Peyer's patch (tissue), 4 donors: ENCODE results near the gene IARS2. TPM values are rescaled to one million over a fixed set of nuclear protein-coding genes. Genes with fewer than 3 reads are reported as not detected.

Source experiments
- DNase-seq, 3 donors: peaks; one replicate each; pipeline ENCODE4 v3.0.0-alpha.2; 2017 to 2019
- H3K27ac ChIP-seq, 4 donors: fragments of 200-600 bp; sonication (generic); one replicate each; pipeline ENCODE4 v1.5.1; 2016 to 2019
- H3K27me3 ChIP-seq, 2 donors: fragments of 200-600 bp; sonication (generic); one replicate each; pipeline ENCODE4 v1.5.1; 2019
- H3K36me3 ChIP-seq, 3 donors: fragments of 200-600 bp; sonication (generic); one replicate each; pipeline ENCODE4 v1.5.1; 2016 to 2019
- H3K4me1 ChIP-seq, 4 donors: fragments of 200-600 bp; sonication (generic); one replicate each; pipeline ENCODE4 v1.5.1; 2016 to 2019
- H3K4me3 ChIP-seq, 4 donors: fragments of 200-600 bp; sonication (generic); 1 replicate in 3 of 4; 2 replicates in 1 of 4; pipeline ENCODE4 v1.5.1; 2016 to 2019; ENCODE audit warnings: mild to moderate bottlenecking in 1 of 4
- H3K9me3 ChIP-seq, 4 donors: fragments of 200-600 bp; sonication (generic); one replicate each; pipeline ENCODE4 v1.5.1; 2016 to 2019; ENCODE audit warnings: mild to moderate bottlenecking in 1 of 4
- CTCF ChIP-seq, 6 experiments: fragments of 450-650 bp in 4 of 6; fragments of 200-600 bp in 2 of 6; sonication (generic) in 1 of 6; IDR thresholded peaks; one replicate each; pipeline ENCODE4 v1.5.1; 2017 to 2019; ENCODE audit warnings: antibody characterized with exemption in 6 of 6, mild to moderate bottlenecking in 3 of 6, moderate library complexity in 1 of 6
- POLR2A ChIP-seq, 2 donors: fragments of 450-650 bp; IDR thresholded peaks; one replicate each; pipeline ENCODE4 v1.5.1; 2017; ENCODE audit warnings: antibody characterized with exemption in 2 of 2, mild to moderate bottlenecking in 2 of 2, moderate library complexity in 2 of 2
- total RNA-seq, 4 donors: library from RNA; depleted of rRNA; stranded (reverse); fragments of >200 nt; gene quantifications; one replicate each; pipeline ENCODE4 v1.1.0, GENCODE V29; 2016

IARS2 gene
- total RNA-seq, 4 donors from 2014 or later: 42.1 to 59.1 (median 52.4) TPM

GRCh38 chr1:220170836-220171526 is 77.0 kb downstream of the IARS2 start:
- Histone ChIP-seq H3K9me3 (no peaks in the 10 kb centered on the region), H3K27me3 (no peaks in the 10 kb centered on the region), H3K4me1 (no peaks in the 10 kb centered on the region), H3K4me3 (no peak overlapping the region), H3K27ac (no peak overlapping the region), H3K36me3 (peaks cover 0 to 66% (median 0%) of the 10 kb centered on the region in 3 donors)
- TF ChIP-seq CTCF (IDR thresholded peaks at IDR 0.05): no peak
- no peak for TF ChIP-seq POLR2A (IDR thresholded peaks at IDR 0.05)
- DNase-seq: no peak

- DNase-seq: no peak
- Histone ChIP-seq H3K36me3 (peaks cover 0 to 45% (median 0%) of the 10 kb centered on the region in 3 donors), H3K4me3 (no peak overlapping the region)
Observed at GRCh38 chr1:220176540-220176939, 82.6 kb downstream of the IARS2 start.

GRCh38 chr1:220182111-220182510 is 88.2 kb downstream of the IARS2 start:
- TF ChIP-seq CTCF (IDR thresholded peaks at IDR 0.05) (no peak), POLR2A (IDR thresholded peaks at IDR 0.05) (no peak)
- H3K27me3 ChIP-seq: no peaks in the 10 kb centered on the region
- H3K4me3 ChIP-seq: no peak overlapping the region
- H3K27ac ChIP-seq: no peak overlapping the region
- H3K4me1 ChIP-seq: no peaks in the 10 kb centered on the region
- no peak for DNase-seq
- peaks cover 0 to 31% (median 0%) of the 10 kb centered on the region in 3 donors for H3K36me3 ChIP-seq
- H3K9me3 ChIP-seq: no peaks in the 10 kb centered on the region

More at GRCh38 chr1:220176540-220176939, 82.6 kb downstream of the IARS2 start:
- no peaks in the 10 kb centered on the region for H3K4me1 ChIP-seq
- no peaks in the 10 kb centered on the region for H3K9me3 ChIP-seq
- no peaks in the 10 kb centered on the region for H3K27me3 ChIP-seq
- no peak overlapping the region for H3K27ac ChIP-seq
- TF ChIP-seq POLR2A (IDR thresholded peaks at IDR 0.05): no peak
- TF ChIP-seq CTCF (IDR thresholded peaks at IDR 0.05): no peak

GRCh38 chr1:220182656-220183055 is 88.7 kb downstream of the IARS2 start:
- Histone ChIP-seq H3K36me3 (peaks cover 0 to 31% (median 0%) of the 10 kb centered on the region in 3 donors), H3K9me3 (no peaks in the 10 kb centered on the region), H3K4me3 (no peak overlapping the region), H3K4me1 (no peaks in the 10 kb centered on the region), H3K27ac (no peak overlapping the region), H3K27me3 (no peaks in the 10 kb centered on the region)
- DNase-seq: no peak
- no peak for TF ChIP-seq POLR2A (IDR thresholded peaks at IDR 0.05)
- TF ChIP-seq CTCF (IDR thresholded peaks at IDR 0.05): no peak

- peaks cover 0 to 46% (median 0%) of the 10 kb centered on the region in 3 donors for H3K36me3 ChIP-seq
Observed at GRCh38 chr1:220184506-220184905, 90.6 kb downstream of the IARS2 start.

More at GRCh38 chr1:220184506-220184905, 90.6 kb downstream of the IARS2 start:
- TF ChIP-seq CTCF (IDR thresholded peaks at IDR 0.05) (no peak), POLR2A (IDR thresholded peaks at IDR 0.05) (no peak)
- Histone ChIP-seq H3K9me3 (no peaks in the 10 kb centered on the region), H3K27ac (no peak overlapping the region), H3K4me3 (no peak overlapping the region), H3K4me1 (no peaks in the 10 kb centered on the region), H3K27me3 (no peaks in the 10 kb centered on the region)
- DNase-seq: no peak
